CD4-positive, alpha-beta T cell (primary cell): ENCODE results near the gene PAFAH2. TPM values are rescaled to one million over a fixed set of nuclear protein-coding genes. Genes with fewer than 3 reads are reported as not detected.

ENCODE experiments used
- ATAC-seq: fragments of 200-7000 bp; cut with Tn5 transposase; one replicate; pipeline ENCODE4 v1.10.0; 2022; ENCODE audit warnings: mild to moderate bottlenecking; ENCODE audit not compliant: poor library complexity
- CTCF ChIA-PET: fragments of 350-600 bp; sonication (Branson Sonifier 250); formaldehyde crosslinking; loops from one replicate; lab custom pipeline; 2021; ENCODE audit warnings: antibody characterized with exemption, inconsistent platforms; lab: Charles Lee
- POLR2A ChIA-PET: fragments of 350-600 bp; sonication (Branson Sonifier 250); formaldehyde crosslinking; loops from one replicate; lab custom pipeline; 2021; ENCODE audit warnings: antibody characterized with exemption, inconsistent platforms; lab: Charles Lee
- DNase-seq, 14 experiments: peaks; one replicate each; pipeline ENCODE4 v3.0.0-alpha.2; 2013 to 2020; ENCODE audit warnings: mixed read lengths in 2 of 14
- H3K27ac ChIP-seq, 2 donors: one replicate each; pipeline versions ENCODE4 v1.5.1 to v1.7.0; 2013; ENCODE audit warnings: low read length in 2 of 2, low read depth in 1 of 2, mild to moderate bottlenecking in 1 of 2
- H3K27me3 ChIP-seq, 2 experiments: 1 replicate in 1 of 2; 2 replicates in 1 of 2; pipeline versions ENCODE4 v1.6.1 to v1.7.0; 2013; ENCODE audit warnings: low read length in 2 of 2, control low read depth in 1 of 2, mild to moderate bottlenecking in 1 of 2, moderate library complexity in 1 of 2; ENCODE audit not compliant: insufficient read depth in 2 of 2, control insufficient read depth in 1 of 2
- H3K36me3 ChIP-seq: one replicate; pipeline ENCODE4 v1.6.1; 2013; ENCODE audit warnings: low read length, control low read depth; ENCODE audit not compliant: insufficient read depth
- H3K4me1 ChIP-seq: one replicate; pipeline ENCODE4 v1.6.1; 2013; ENCODE audit warnings: low read length, control low read depth; ENCODE audit not compliant: insufficient read depth
- H3K4me3 ChIP-seq: one replicate; pipeline ENCODE4 v1.5.1; 2013; ENCODE audit warnings: mild to moderate bottlenecking, low read length, moderate library complexity
- H3K9me3 ChIP-seq, 2 experiments: 1 replicate in 1 of 2; 2 replicates in 1 of 2; pipeline versions ENCODE4 v1.6.1 to v1.7.0; 2013; ENCODE audit warnings: low read length in 2 of 2, mild to moderate bottlenecking in 2 of 2, control low read depth in 1 of 2, moderate library complexity in 1 of 2; ENCODE audit not compliant: control insufficient read depth in 1 of 2, insufficient read depth in 1 of 2
- H3K27ac Mint-ChIP-seq: one replicate; pipeline ENCODE4 v1.8.0; 2020; ENCODE audit warnings: mixed read lengths
- H3K27me3 Mint-ChIP-seq: one replicate; pipeline ENCODE4 v1.8.0; 2021; ENCODE audit warnings: mixed read lengths
- H3K36me3 Mint-ChIP-seq: one replicate; pipeline ENCODE4 v1.8.0; 2021; ENCODE audit warnings: low read depth, mixed read lengths
- H3K4me1 Mint-ChIP-seq: one replicate; pipeline ENCODE4 v1.8.0; 2021; ENCODE audit warnings: low read depth, mixed read lengths
- H3K4me3 Mint-ChIP-seq: one replicate; pipeline ENCODE4 v1.8.0; 2020; ENCODE audit warnings: mild to moderate bottlenecking, mixed read lengths
- H3K9me3 Mint-ChIP-seq: one replicate; pipeline ENCODE4 v1.8.0; 2020; ENCODE audit warnings: mixed read lengths
- CTCF ChIP-seq: fragments of 200-600 bp; IDR thresholded peaks from one replicate; pipeline ENCODE4 v1.8.0; 2022; ENCODE audit warnings: antibody characterized with exemption, mild to moderate bottlenecking
- intact Hi-C, 2 experiments: fragments of 100-400 bp; cut with DNase I in 1 of 2; cut with micrococcal nuclease in 1 of 2; formaldehyde crosslinking; loops; one replicate each; pipeline versions ENCODE4 v1.15.1 to v1.9.0; 2023 to 2025; cut with DNase I, micrococcal nuclease
- total RNA-seq, 174 experiments: library from RNA in 2 of 174; stranded (reverse) in 2 of 174; gene quantifications; one replicate each; pipeline ENCODE4 v1.2.3 and lab custom pipeline; 2021 to 2026

Gene PAFAH2
- total RNA-seq, 2 experiments from 2014 or later = 7.9 to 8.1 TPM

GRCh38 chr1:26005434-26006105 is 7.7 kb upstream of the PAFAH2 start:
- ATAC-seq (no peak), DNase-seq (no peak)
- H3K4me3 Mint-ChIP-seq = no peak overlapping the region
- CTCF ChIA-PET = no interaction called here
- H3K9me3 ChIP-seq = no peaks in the 10 kb centered on the region
- H3K36me3 ChIP-seq = no peaks in the 10 kb centered on the region
- POLR2A ChIA-PET = no interaction called here
- H3K27ac ChIP-seq = no peak overlapping the region
- intact Hi-C loops = no loop called here
- no peak overlapping the region for H3K4me3 ChIP-seq
- no peaks in the 10 kb centered on the region for H3K9me3 Mint-ChIP-seq
- H3K4me1 Mint-ChIP-seq = no peaks in the 10 kb centered on the region
- peaks cover 0 to 3% of the 10 kb centered on the region in 2 experiments for H3K27me3 ChIP-seq
- TF ChIP-seq CTCF = no peak
- H3K36me3 Mint-ChIP-seq = no peaks in the 10 kb centered on the region
- no peak overlapping the region for H3K27ac Mint-ChIP-seq
- H3K27me3 Mint-ChIP-seq = peaks cover 3% of the 10 kb centered on the region
- no peaks in the 10 kb centered on the region for H3K4me1 ChIP-seq

GRCh38 chr1:26003756-26004155 is 5.9 kb upstream of the PAFAH2 start:
- ATAC-seq = no peak
- ChIA-PET POLR2A (interaction anchor here (0.6 to 1.5 kb wide), 2 partner anchors 32 to 109 kb away, joined by 3 read pairs; no protein-coding TSS in a partner anchor), CTCF (interaction anchor here (11.1 kb wide), 1 partner anchor 107 kb away, joined by 184 read pairs; no protein-coding TSS in a partner anchor)
- H3K4me3 Mint-ChIP-seq = no peak overlapping the region
- H3K27me3 ChIP-seq = peaks cover 0 to 3% of the 10 kb centered on the region in 2 experiments
- no peak overlapping the region for H3K27ac Mint-ChIP-seq
- H3K36me3 ChIP-seq = no peaks in the 10 kb centered on the region
- no peak overlapping the region for H3K27ac ChIP-seq
- DNase-seq = no peak
- intact Hi-C loops = no loop called here
- no peaks in the 10 kb centered on the region for H3K36me3 Mint-ChIP-seq
- no peaks in the 10 kb centered on the region for H3K4me1 Mint-ChIP-seq
- H3K27me3 Mint-ChIP-seq = peaks cover 3% of the 10 kb centered on the region
- no peaks in the 10 kb centered on the region for H3K9me3 Mint-ChIP-seq
- no peak for TF ChIP-seq CTCF
- no peak overlapping the region for H3K4me3 ChIP-seq
- peaks cover under 1% of the 10 kb centered on the region for H3K4me1 ChIP-seq
- H3K9me3 ChIP-seq = no peaks in the 10 kb centered on the region

- DNase-seq (no peak), ATAC-seq (no peak)
- POLR2A ChIA-PET = interaction anchor here (1.5 kb wide), 1 partner anchor 108 kb away, joined by 3 read pairs; no protein-coding TSS in a partner anchor
Measured at GRCh38 chr1:26003262-26003661, 5.4 kb upstream of the PAFAH2 start.

More at GRCh38 chr1:26003262-26003661, 5.4 kb upstream of the PAFAH2 start:
- no peaks in the 10 kb centered on the region for H3K36me3 Mint-ChIP-seq
- H3K9me3 ChIP-seq = no peaks in the 10 kb centered on the region
- H3K4me1 ChIP-seq = peaks cover 5% of the 10 kb centered on the region
- H3K4me3 Mint-ChIP-seq = no peak overlapping the region
- H3K27ac ChIP-seq = no peak overlapping the region
- no peak overlapping the region for H3K4me3 ChIP-seq
- no peak overlapping the region for H3K27ac Mint-ChIP-seq
- CTCF ChIA-PET = interaction anchor here (11.1 kb wide), 1 partner anchor 107 kb away, joined by 184 read pairs; no protein-coding TSS in a partner anchor
- H3K4me1 Mint-ChIP-seq = peaks cover 2% of the 10 kb centered on the region
- H3K27me3 ChIP-seq = peaks cover 0 to 3% of the 10 kb centered on the region in 2 experiments
- no peaks in the 10 kb centered on the region for H3K36me3 ChIP-seq
- intact Hi-C loops = no loop called here
- peaks cover 3% of the 10 kb centered on the region for H3K27me3 Mint-ChIP-seq
- no peaks in the 10 kb centered on the region for H3K9me3 Mint-ChIP-seq
- no peak for TF ChIP-seq CTCF
